Bone marrow (tissue), 2 donors: ENCODE results near the gene RTL1.

Experiments
- DNase-seq, 2 donors: peaks; one replicate each; lab custom pipeline; 2025; lab: John Stamatoyannopoulos, UW

Gene RTL1

DNA sequence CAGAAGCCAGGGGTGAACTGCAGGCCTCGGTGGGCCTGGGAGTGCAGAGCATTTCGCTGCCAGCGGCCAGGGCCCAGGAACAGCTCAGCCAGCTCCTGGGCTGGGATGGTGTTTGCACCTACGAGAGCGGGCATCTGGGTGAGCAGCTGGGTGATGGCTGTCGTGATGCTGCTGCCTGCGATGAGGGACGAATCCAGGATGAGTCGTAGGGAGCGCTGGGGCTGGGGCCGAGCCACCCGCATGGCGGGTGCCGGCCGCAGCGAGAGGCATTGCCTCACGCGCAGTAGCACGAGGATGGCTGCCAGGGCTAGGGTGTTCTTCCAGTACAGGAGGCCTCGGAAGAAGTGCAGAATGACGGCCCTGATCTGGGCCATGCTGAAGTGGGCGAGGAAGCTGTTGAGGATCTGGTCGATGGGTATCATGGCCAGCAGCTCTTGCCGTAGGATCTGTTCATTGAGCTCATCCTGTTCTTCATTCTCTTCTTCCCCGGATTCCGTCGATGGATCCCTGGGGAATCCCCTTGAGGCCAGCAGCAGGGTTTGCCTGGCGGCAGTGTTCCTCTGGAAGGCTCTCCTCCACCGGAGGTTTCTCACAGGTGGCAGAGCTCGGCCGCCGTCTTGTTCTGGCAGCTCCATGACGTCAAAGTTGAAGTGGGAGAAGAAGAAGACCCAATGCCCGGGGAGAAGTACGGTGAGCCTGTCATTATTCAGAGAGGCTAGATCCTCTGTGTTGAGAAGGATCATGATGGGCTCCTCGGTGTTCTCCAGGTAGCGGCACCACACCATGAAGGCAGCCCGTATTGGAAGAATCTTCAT is 22.1 kb downstream of the RTL1 start:
- DNase-seq, result no peak

GRCh38 chr14:100880271-100881101 is 23.0 kb downstream of the RTL1 start:
- DNase-seq, result no peak

- no peak for DNase-seq
Observed at GRCh38 chr14:100879782-100880181, 23.7 kb downstream of the RTL1 start.

- no peak for DNase-seq
Observed at GRCh38 chr14:100879194-100879593, 24.3 kb downstream of the RTL1 start.

- no peak for DNase-seq
Observed at GRCh38 chr14:100878271-100879146, 25.0 kb downstream of the RTL1 start.

DNA sequence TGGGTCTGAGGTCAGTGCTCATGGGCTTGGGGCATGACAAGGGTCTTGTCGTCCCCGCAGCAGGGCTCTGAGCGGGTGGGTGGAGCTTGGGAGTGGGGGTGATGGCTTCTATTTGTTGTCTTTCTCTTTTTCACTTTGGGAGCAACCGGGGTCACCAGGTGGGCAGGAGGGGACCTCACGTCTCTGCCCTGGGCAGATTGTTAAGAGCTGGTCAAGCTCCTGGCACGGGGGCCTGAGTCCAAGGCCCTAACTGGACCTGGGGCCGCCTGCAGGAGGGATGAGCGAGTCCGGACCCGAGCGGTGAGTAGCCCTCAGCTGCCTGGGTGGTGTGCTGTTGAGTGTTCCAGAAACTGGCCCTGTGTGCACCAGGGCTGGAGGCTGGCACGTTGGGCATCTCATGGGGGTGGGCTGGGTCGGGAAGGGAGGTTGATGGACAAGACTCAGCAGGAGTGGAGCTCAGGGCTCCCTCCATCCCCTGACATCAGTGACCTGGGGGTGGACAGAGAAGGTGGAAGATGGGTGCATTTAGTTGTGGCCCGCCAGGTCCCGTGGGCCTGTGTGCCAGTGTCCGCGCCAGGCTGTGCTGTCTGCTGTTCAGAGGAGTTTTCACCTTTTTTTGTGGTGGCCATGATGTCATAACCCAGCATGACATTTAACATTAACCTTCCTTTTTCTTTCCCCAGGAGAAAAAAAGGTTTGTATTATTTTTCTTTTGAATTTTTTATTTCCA is 27.5 kb downstream of the RTL1 start:
- no peak for DNase-seq

DNA sequence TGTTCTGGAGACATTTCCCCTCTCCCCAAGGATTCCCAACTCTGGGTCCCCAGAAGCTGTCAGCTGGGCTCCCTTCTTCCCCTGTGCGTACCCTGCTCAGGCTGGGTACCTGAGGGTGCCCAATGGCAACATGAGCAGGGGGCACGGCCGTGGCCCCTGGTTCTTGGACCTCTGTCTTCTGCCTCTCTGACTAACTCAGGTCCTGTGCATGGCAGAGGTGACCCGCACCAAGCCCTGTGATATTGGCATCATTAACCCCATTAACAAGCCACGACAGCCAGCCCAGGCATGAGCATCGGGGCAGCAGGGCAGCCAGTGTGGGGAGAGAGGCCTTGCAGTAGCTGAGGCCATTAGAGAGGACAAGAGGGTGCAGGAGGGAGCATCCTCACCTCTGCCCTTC is 28.4 kb downstream of the RTL1 start:
- DNase-seq, result no peak

DNA sequence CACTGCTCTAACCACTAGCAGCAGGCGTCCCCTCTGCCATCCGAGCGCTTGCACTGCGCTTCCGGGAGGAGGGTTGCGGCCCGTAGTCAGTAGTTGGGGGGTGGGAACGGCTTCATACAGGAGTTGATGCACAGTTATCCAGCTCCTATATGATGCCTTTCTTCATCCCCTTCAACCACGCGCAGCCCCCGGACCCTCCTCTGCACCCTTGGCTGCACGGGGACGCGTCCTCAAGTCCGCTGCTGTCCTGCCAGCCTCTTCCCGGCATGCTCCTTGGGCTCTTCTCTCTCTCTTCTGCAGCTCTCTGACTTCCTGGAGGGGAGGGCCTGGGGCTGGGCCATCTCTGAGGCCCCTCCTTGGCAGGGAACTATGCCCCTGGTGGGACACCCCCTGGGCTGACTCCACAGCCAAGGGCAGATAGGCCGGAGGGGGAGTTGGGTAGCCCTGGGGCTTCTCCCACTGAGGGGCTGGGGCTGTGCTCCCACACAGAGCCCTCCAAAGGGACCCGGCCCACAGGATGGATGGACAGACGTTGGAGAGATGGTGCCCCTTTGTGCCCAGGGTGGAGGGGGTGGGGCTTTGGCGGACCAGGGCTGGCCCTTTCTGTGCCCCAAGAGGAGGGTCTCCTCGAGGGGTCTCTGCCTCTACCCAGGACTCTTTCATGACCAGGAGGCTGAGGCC is 29.0 kb downstream of the RTL1 start:
- no peak for DNase-seq

GRCh38 chr14:100874051-100874410 is 29.5 kb downstream of the RTL1 start:
- DNase-seq, result no peak

DNA sequence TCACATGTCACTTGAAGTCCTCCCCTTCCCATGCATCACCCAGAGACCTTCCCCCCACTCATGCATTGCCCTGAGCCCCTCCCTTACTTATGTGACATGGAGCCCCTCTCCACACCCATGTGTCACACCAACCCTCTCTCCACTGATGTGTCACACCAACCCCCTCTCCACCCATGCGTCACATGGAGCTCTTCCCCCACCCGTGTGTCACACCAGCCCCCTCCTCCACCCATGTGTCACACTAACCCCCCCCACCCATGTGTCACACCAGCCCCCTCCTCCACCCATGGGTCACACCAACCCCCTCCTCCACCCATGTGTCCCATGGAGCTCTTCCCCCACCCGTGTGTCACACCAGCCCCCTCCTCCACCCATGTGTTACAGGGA is 30.4 kb downstream of the RTL1 start:
- no peak for DNase-seq

DNA sequence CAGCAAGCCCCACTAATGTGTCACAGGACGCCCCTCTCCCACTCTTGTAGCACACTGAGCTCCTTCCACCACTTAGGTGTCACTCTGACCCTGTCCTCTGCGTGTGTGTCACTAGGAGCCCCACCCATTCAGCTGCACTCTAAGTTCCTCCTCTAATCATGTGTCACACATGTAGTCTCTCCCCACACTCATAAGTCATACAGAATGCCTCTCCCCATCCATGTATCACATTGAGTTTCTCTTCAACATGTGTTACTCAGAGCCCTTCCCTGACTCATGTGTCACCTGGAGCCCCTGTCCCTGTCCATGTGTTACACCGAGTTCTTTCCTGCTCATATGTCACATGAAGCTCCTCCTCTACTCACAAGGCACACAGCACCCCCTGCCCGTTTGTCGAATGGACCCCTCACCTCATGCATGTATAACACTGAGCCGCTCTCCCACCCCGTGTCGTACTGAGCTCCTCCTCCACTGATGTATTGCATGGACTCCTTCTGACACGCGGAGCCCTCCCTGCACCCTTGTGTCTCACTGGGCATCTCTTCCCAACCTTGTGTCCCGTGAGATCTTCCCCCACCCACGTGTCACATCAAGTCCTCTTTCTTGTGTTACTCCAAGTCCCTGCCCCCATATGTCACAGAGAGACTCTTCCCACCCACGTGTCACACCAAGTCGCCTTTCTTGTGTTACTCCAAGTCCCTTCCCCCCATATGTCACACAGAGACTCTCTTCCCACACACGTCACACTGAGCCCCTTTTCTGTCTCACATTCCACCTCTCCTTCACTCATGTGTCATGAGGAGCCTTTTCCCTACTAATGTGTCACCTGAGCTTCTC is 31.0 kb downstream of the RTL1 start:
- DNase-seq, result no peak

GRCh38 chr14:100871234-100872186 is 32.0 kb downstream of the RTL1 start:
- DNase-seq, result no peak

GRCh38 chr14:100868621-100869370 is 34.7 kb downstream of the RTL1 start:
- no peak for DNase-seq

DNA sequence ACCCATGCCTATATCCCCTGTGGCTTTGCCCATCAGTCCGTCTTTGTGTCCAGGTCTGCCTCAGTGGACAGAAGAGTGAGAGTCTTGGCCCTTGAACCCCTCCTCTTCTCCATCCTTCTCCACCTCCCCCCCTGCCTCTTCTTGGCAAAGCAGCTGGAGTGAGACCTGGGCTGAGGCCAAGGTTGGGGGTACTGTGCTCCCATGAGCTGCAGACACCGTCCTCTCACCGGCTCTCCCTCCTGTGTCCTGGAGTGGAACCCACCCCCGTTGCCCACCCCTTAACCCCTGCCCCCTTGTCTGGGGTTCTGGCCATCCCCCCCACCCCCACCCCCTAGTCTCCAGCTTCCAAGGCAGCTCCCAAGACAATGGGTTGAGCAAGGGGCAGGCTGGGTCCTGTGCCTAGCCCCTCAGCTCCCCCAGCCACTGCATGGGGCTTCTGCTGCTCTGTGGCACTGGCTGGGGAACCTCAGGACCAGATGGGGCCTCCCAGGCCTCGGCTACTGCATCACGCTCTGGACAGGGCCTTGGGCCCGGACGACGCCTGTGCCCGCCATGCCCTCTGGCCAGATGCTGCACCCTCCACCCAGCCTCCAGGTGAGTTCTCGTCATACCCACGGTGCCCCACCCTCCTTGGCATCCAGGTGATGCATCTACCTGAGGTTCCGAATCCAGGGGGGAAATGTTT is 35.7 kb downstream of the RTL1 start:
- DNase-seq, result no peak

- no peak for DNase-seq
Observed at GRCh38 chr14:100866666-100867630, 36.6 kb downstream of the RTL1 start.
